Epithelial cell of esophagus (primary cell): ENCODE measurements around the gene PDS5B.

Source experiments
- DNase-seq: peaks from one replicate; pipeline ENCODE4 v3.0.0; 2010; ENCODE audit warnings: low read depth
- H3K4me3 ChIP-seq: 2 replicates; pipeline ENCODE4 v1.5.1; 2011; ENCODE audit warnings: mild to moderate bottlenecking, low read length, control low read depth
- TF ChIP-seq, protein P1 (sequence below): IDR thresholded peaks from 2 replicates; pipeline ENCODE4 v1.5.1; 2011; ENCODE audit warnings: low read depth, mild to moderate bottlenecking, low read length, control low read depth, inconsistent platforms; ENCODE audit not compliant: insufficient read depth; ENCODE audit errors: missing control alignments

PDS5B gene

DNA sequence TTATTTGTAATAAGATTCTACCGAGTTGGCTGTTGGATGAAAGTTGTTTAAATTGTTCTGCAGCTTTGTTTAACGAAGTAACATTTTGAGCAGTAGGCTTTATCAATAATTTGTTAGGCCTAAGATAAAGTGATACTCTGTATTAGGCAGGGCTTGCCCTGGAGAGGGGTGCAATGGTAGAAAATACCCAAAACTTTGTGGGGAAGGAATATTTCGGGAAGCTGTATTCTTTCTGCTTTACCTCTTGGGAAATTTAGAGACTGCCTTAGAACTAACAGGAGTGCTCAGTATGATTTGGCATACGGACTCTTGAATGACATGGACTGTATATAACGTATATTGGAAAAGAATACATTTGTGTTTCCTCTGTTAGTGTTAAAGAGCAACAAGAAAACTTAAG is 2.5 kb downstream of the PDS5B start:
- TF ChIP-seq, protein P1, sequence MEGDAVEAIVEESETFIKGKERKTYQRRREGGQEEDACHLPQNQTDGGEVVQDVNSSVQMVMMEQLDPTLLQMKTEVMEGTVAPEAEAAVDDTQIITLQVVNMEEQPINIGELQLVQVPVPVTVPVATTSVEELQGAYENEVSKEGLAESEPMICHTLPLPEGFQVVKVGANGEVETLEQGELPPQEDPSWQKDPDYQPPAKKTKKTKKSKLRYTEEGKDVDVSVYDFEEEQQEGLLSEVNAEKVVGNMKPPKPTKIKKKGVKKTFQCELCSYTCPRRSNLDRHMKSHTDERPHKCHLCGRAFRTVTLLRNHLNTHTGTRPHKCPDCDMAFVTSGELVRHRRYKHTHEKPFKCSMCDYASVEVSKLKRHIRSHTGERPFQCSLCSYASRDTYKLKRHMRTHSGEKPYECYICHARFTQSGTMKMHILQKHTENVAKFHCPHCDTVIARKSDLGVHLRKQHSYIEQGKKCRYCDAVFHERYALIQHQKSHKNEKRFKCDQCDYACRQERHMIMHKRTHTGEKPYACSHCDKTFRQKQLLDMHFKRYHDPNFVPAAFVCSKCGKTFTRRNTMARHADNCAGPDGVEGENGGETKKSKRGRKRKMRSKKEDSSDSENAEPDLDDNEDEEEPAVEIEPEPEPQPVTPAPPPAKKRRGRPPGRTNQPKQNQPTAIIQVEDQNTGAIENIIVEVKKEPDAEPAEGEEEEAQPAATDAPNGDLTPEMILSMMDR = no peak
- DNase-seq = no peak

DNA sequence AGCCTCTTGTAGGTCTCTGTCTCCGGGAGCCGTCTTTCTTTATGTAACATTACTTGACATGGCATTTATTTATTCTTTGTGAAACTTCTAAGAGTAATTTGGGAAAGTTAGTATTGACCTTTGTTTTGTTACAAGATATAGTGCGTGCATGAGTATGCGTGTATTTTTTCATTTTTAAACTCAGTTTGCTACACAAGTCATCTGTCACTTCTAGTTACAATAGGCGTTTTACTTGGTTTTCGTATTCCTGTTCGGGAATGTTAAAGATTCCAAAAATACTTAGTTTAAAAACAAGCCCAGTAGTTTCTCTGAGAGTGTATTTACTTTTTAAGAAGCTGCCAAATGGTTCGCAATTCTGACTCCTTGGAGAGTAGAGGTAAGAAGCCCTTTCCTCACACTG is 3.2 kb downstream of the PDS5B start:
- no peak overlapping the region for H3K4me3 ChIP-seq
- TF ChIP-seq, protein P1 = no peak

More for the DNA sequence above, 2.5 kb downstream of the PDS5B start:
- peak overlapping the region; percentile 81 for H3K4me3 ChIP-seq

DNA sequence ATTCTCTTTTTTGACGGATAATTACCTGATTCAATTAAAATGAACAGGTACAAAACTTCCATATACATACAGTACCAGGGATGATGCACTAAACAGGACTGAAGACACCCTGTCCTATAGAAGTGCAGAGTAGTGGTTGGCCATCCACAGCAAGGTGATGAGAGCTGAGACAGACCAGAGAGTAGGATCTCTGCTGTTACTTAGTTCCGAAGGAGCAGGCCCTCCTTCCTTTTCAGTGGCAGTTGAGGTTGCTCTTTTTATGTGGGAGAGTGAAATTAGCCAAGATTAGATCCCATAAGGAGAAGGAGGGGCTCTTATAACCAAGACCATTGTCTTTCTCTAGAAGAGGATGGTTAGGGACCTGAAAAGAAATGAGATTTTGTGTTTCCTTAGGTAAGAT is 4.0 kb downstream of the PDS5B start:
- TF ChIP-seq, protein P1 = no peak
- H3K4me3 ChIP-seq = no peak overlapping the region

More for the DNA sequence above, 3.2 kb downstream of the PDS5B start:
- DNase-seq = no peak

DNA sequence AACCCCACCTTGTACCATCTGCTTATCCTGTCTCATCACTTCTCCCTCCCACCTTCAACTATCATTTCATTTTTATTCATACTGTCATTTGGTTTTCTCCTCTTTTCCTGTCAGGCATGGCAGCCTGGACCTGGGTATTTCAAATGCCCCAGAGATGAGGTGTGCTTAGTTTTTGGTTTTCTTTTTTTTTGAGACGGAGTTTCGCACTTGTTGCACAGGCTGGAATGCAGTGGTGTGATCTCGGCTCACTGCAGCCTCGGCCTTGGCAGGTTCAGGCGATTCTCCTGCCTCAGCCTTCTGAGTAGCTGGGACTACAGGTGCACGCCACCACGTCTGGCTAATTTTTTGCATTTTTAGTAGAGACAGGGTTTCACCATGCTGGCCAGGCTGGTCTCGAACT is 5.8 kb downstream of the PDS5B start:
- H3K4me3 ChIP-seq = no peak overlapping the region
- DNase-seq = no peak
- TF ChIP-seq, protein P1 = no peak

More for the DNA sequence above, 4.0 kb downstream of the PDS5B start:
- DNase-seq = peak; percentile 9

DNA sequence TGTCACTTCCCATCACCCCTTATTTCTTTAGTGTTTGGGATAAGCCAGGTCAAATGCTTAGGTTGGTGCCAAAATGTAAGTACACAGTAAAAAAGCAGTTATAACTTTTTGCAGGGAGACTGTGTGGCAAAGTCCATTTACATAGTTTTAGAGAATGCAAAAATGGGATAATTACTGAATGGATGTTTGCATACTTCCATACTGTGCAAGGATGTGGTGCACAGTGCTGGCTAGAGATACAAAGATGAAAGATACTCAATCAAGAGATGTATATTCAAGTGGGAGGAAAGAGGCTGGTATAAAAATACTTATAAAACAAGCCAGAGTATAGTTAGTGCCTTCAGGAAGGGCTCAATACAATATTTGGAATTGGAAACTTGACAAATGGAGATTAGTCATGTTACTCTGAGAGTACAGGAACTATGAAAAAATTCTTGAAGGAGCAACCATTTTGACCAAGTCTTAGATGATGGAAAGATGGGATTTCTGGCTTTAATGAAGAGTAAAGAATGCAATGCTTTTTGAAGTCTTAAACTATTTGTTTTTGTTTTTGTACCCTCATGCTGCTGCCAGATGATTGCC is 8.0 kb downstream of the PDS5B start:
- TF ChIP-seq, protein P1 = no peak
- no peak for DNase-seq
- H3K4me3 ChIP-seq = no peak overlapping the region

DNA sequence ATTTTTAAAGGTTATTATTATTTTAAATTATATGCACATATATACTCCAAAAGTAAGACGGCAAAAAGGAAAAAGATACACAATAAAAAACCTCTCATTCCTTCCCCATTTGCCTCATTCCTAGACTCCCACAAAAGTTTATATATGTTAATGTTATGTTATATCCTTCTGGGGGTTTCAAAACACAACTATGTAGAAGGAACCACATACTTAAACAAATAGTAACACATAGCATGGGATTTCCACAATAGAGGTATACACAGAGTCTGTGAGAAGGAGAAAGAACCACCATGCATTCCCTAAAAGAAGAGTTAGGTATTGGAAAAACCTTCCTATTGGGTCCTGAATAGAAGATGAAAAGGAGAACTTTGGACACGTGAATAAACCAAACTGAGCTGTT is 9.1 kb downstream of the PDS5B start:
- no peak overlapping the region for H3K4me3 ChIP-seq
- no peak for DNase-seq
- TF ChIP-seq, protein P1 = no peak

DNA sequence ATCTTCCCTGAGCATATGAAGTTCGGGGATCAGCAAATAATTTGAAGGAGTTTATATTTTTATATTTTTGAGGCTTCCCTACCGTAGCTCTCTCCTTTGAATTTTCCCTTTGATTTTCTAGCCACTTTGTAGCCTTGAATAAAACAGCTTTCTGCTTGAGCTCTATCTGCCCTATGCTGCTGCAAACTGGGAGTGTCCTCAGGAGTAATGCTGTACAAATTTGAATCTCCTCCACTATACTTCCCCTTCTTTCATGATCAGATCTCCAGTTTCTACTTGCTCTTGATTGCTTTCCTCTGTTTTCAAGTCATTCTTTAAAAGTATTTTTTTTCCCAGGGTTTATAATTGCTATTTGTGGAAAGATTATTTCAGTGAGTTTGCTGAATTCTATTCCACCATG is 14.6 kb downstream of the PDS5B start:
- no peak for DNase-seq
- TF ChIP-seq, protein P1 = no peak
- no peak overlapping the region for H3K4me3 ChIP-seq
